GM19238 (cell line): Measurements from ENCODE around the gene RNF175.

Experiments
- DNase-seq: peaks from one replicate; pipeline ENCODE4 v3.0.0; 2011; ENCODE audit warnings: low spot score; ENCODE audit not compliant: insufficient read length

The RNF175 gene

GRCh38 chr4:153748378-153748777 is 11.4 kb downstream of the RNF175 start:
- DNase-seq = no peak

GRCh38 chr4:153747406-153747955 is 12.3 kb downstream of the RNF175 start:
- no peak for DNase-seq

GRCh38 chr4:153745651-153746050 is 14.2 kb downstream of the RNF175 start:
- DNase-seq = no peak

GRCh38 chr4:153741541-153741940 is 18.3 kb downstream of the RNF175 start:
- no peak for DNase-seq

GRCh38 chr4:153735906-153736461 is 23.8 kb downstream of the RNF175 start:
- DNase-seq = no peak

- no peak for DNase-seq
Observed at GRCh38 chr4:153733751-153734448, 25.9 kb downstream of the RNF175 start.

GRCh38 chr4:153731239-153731638 is 28.6 kb downstream of the RNF175 start:
- DNase-seq = no peak

- DNase-seq = no peak
Observed at GRCh38 chr4:153729895-153730294, 29.9 kb downstream of the RNF175 start.

GRCh38 chr4:153728660-153729059 is 31.2 kb downstream of the RNF175 start:
- DNase-seq = no peak

- DNase-seq = no peak
Observed at GRCh38 chr4:153728151-153728550, 31.7 kb downstream of the RNF175 start.

- DNase-seq = no peak
Observed at GRCh38 chr4:153725831-153726154, 34.0 kb downstream of the RNF175 start.

GRCh38 chr4:153725136-153725830 is 34.5 kb downstream of the RNF175 start:
- DNase-seq = no peak

- DNase-seq = no peak
Observed at GRCh38 chr4:153724606-153725005, 35.2 kb downstream of the RNF175 start.

- DNase-seq = no peak
Observed at GRCh38 chr4:153722036-153722435, 37.8 kb downstream of the RNF175 start.

- DNase-seq = no peak
Observed at GRCh38 chr4:153713866-153714646, 45.8 kb downstream of the RNF175 start.

- no peak for DNase-seq
Observed at GRCh38 chr4:153710681-153711080, 49.1 kb downstream of the RNF175 start.

- no peak for DNase-seq
Observed at GRCh38 chr4:153706519-153706918, 53.3 kb downstream of the RNF175 start.

- DNase-seq = no peak
Observed at GRCh38 chr4:153705743-153706468, 53.9 kb downstream of the RNF175 start.

- no peak for DNase-seq
Observed at GRCh38 chr4:153704522-153704921, 55.3 kb downstream of the RNF175 start.

- DNase-seq = no peak
Observed at GRCh38 chr4:153684971-153685371, 74.9 kb downstream of the RNF175 start.
